Sigmoid colon (tissue), 7 donors: Measurements from ENCODE around the gene KCNQ1OT1. TPM values are rescaled to one million over a fixed set of nuclear protein-coding genes. Genes with fewer than 3 reads are reported as not detected.

ENCODE experiments used
- DNase-seq: peaks from one replicate; pipeline ENCODE4 v3.0.0-alpha.2; 2019
- H3K27ac ChIP-seq, 4 donors: fragments of 200-600 bp; sonication (generic); one replicate each; pipeline ENCODE4 v1.5.1; 2016 to 2019; ENCODE audit warnings: mild to moderate bottlenecking in 1 of 4
- H3K27me3 ChIP-seq, 3 donors: fragments of 200-600 bp; sonication (generic); one replicate each; pipeline ENCODE4 v1.5.1; 2019; ENCODE audit warnings: mild to moderate bottlenecking in 1 of 3
- H3K36me3 ChIP-seq, 4 donors: fragments of 200-600 bp; sonication (generic); one replicate each; pipeline ENCODE4 v1.5.1; 2016 to 2019
- H3K4me1 ChIP-seq, 4 donors: fragments of 200-600 bp; sonication (generic); one replicate each; pipeline ENCODE4 v1.5.1; 2017 to 2019
- H3K4me3 ChIP-seq, 4 donors: fragments of 200-600 bp; sonication (generic); one replicate each; pipeline ENCODE4 v1.5.1; 2017 to 2019; ENCODE audit warnings: mild to moderate bottlenecking in 2 of 4, moderate library complexity in 1 of 4
- H3K9me3 ChIP-seq, 4 donors: fragments of 200-600 bp in 3 of 4; sonication (generic) in 3 of 4; one replicate each; pipeline versions ENCODE4 v1.5.1 to v1.6.1; 2013 to 2019
- EP300 ChIP-seq, 4 donors: sonication (generic); formaldehyde crosslinking; IDR thresholded peaks; one replicate each; pipeline ENCODE4 v1.6.1; 2017; ENCODE audit warnings: antibody characterized with exemption in 4 of 4
- POLR2A ChIP-seq, 2 donors: fragments of 450-650 bp; IDR thresholded peaks; one replicate each; pipeline ENCODE4 v1.6.1; 2016; ENCODE audit warnings: antibody characterized with exemption in 2 of 2, mild to moderate bottlenecking in 2 of 2, moderate library complexity in 2 of 2
- POLR2AphosphoS5 ChIP-seq, 4 donors: sonication (generic); formaldehyde crosslinking; IDR thresholded peaks; one replicate each; pipeline ENCODE4 v1.6.1; 2017; ENCODE audit warnings: antibody characterized with exemption in 4 of 4
- WGBS, 2 donors: extraction: QIAGEN DNeasy Blood & Tissue Kit; methylation state at CpG; one replicate each; pipeline ENCODE4 v1.1.7; 2013; 5-methylcytosine and 5-hydroxymethylcytosine counted together
- intact Hi-C: fragments of 100-400 bp; cut with DNase I; formaldehyde crosslinking; loops from one replicate; pipeline ENCODE4 v1.15.1; 2023
- polyA plus RNA-seq, 3 donors: library from polyadenylated mRNA; stranded (reverse); fragments of 200-250 nt; gene quantifications; one replicate each; pipeline ENCODE4 v1.2.3, GENCODE V29; 2013
- total RNA-seq, 4 donors: library from RNA; depleted of rRNA; stranded (reverse); fragments of >200 nt; gene quantifications; one replicate each; pipeline ENCODE4 v1.1.0, GENCODE V29; 2016
- TF ChIP-seq, protein P1 (sequence below), 4 experiments: fragments of 450-650 bp in 3 of 4; fragments of 200-600 bp in 1 of 4; IDR thresholded peaks; one replicate each; pipeline ENCODE4 v1.5.1; 2016 to 2019; ENCODE audit warnings: antibody characterized with exemption in 4 of 4, mild to moderate bottlenecking in 3 of 4, moderate library complexity in 2 of 4
- donor health status: healthy with polysubstance abuse.
- donor health status: Bipolar disorder and iron deficiency.
- donor health status: healthy.

KCNQ1OT1 gene
- total and polyA plus RNA-seq, 7 donors, result under 0.01 to 3.6 (median 0.99) TPM

DNA sequence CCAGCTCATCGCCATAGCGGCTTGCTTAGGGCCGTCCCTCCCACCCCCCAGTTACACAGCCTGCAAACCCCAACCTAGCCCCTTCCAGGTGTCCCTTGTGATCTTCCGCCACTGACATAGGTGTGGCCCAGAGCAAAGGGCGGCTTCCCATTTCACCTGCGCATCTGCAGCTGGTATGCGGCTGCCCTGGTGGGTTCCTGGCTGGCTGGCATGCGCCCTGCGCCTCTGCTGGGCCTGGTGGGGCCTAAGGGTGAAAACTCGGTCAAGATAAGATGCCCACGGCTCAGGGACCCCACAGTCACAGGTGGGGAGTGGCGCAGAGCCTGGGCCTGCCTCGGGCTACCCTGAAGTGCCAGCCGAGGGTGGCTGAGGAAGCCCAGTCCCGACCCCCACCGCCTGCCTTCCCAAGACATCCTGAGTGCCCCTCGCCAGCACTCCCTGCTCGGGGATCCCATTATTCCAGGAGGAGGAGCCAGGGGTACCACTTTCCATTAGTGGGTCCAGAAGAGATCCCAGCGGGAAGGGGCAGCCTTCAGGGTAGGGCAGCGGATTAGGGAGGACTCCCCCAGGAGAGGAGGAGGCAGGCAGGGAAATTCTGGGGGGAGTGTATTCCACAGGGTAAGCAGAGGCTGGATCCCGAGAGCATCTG lies 36.9 kb upstream of the KCNQ1OT1 start:
- 46 to 83% methylated on average over 21 of the region's 21 CpGs for WGBS, 2 donors
- H3K4me1 ChIP-seq, result peaks cover 0 to 5% (median 0%) of the 10 kb centered on the region in 4 donors
- intact Hi-C loops, result no loop called here

GRCh38 chr11:2735053-2735589 lies 35.3 kb upstream of the KCNQ1OT1 start:
- no peak for DNase-seq
- H3K27me3 ChIP-seq, result no peaks in the 10 kb centered on the region
- no peaks in the 10 kb centered on the region for H3K4me1 ChIP-seq
- intact Hi-C loops, result no loop called here
- TF ChIP-seq POLR2AphosphoS5 (IDR thresholded peaks at IDR 0.05), result no peak
- TF ChIP-seq EP300 (IDR thresholded peaks at IDR 0.05), result no peak
- no peak for TF ChIP-seq POLR2A (IDR thresholded peaks at IDR 0.05)
- TF ChIP-seq, protein P1, sequence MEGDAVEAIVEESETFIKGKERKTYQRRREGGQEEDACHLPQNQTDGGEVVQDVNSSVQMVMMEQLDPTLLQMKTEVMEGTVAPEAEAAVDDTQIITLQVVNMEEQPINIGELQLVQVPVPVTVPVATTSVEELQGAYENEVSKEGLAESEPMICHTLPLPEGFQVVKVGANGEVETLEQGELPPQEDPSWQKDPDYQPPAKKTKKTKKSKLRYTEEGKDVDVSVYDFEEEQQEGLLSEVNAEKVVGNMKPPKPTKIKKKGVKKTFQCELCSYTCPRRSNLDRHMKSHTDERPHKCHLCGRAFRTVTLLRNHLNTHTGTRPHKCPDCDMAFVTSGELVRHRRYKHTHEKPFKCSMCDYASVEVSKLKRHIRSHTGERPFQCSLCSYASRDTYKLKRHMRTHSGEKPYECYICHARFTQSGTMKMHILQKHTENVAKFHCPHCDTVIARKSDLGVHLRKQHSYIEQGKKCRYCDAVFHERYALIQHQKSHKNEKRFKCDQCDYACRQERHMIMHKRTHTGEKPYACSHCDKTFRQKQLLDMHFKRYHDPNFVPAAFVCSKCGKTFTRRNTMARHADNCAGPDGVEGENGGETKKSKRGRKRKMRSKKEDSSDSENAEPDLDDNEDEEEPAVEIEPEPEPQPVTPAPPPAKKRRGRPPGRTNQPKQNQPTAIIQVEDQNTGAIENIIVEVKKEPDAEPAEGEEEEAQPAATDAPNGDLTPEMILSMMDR (IDR thresholded peaks at IDR 0.05), result no peak
- no peaks in the 10 kb centered on the region for H3K36me3 ChIP-seq
- no peak overlapping the region for H3K4me3 ChIP-seq
- no peak overlapping the region for H3K27ac ChIP-seq
- 91 to 96% methylated on average over 12 of the region's 12 CpGs for WGBS, 2 donors
- H3K9me3 ChIP-seq, result no peaks in the 10 kb centered on the region

More for the DNA sequence above, 36.9 kb upstream of the KCNQ1OT1 start:
- no peaks in the 10 kb centered on the region for H3K27me3 ChIP-seq
- TF ChIP-seq POLR2A (IDR thresholded peaks at IDR 0.05), result no peak
- TF ChIP-seq, protein P1 (IDR thresholded peaks at IDR 0.05), result no peak
- TF ChIP-seq EP300 (IDR thresholded peaks at IDR 0.05), result no peak
- TF ChIP-seq POLR2AphosphoS5 (IDR thresholded peaks at IDR 0.05), result no peak
- no peaks in the 10 kb centered on the region for H3K9me3 ChIP-seq
- H3K4me3 ChIP-seq, result no peak overlapping the region
- DNase-seq, result no peak
- no peak overlapping the region for H3K27ac ChIP-seq
- H3K36me3 ChIP-seq, result no peaks in the 10 kb centered on the region

- no peaks in the 10 kb centered on the region for H3K4me1 ChIP-seq
- no peaks in the 10 kb centered on the region for H3K9me3 ChIP-seq
- no peak for TF ChIP-seq EP300 (IDR thresholded peaks at IDR 0.05)
- TF ChIP-seq POLR2A (IDR thresholded peaks at IDR 0.05), result no peak
- TF ChIP-seq, protein P1 (IDR thresholded peaks at IDR 0.05), result no peak
- no peak for TF ChIP-seq POLR2AphosphoS5 (IDR thresholded peaks at IDR 0.05)
- intact Hi-C loops, result no loop called here
- no peak overlapping the region for H3K4me3 ChIP-seq
- H3K27me3 ChIP-seq, result no peaks in the 10 kb centered on the region
- no peak overlapping the region for H3K27ac ChIP-seq
- 88 to 89% methylated on average over 32 of the region's 32 CpGs for WGBS, 2 donors
- no peak for DNase-seq
- H3K36me3 ChIP-seq, result no peaks in the 10 kb centered on the region
Measured at GRCh38 chr11:2734181-2735052, 34.6 kb upstream of the KCNQ1OT1 start.

DNA sequence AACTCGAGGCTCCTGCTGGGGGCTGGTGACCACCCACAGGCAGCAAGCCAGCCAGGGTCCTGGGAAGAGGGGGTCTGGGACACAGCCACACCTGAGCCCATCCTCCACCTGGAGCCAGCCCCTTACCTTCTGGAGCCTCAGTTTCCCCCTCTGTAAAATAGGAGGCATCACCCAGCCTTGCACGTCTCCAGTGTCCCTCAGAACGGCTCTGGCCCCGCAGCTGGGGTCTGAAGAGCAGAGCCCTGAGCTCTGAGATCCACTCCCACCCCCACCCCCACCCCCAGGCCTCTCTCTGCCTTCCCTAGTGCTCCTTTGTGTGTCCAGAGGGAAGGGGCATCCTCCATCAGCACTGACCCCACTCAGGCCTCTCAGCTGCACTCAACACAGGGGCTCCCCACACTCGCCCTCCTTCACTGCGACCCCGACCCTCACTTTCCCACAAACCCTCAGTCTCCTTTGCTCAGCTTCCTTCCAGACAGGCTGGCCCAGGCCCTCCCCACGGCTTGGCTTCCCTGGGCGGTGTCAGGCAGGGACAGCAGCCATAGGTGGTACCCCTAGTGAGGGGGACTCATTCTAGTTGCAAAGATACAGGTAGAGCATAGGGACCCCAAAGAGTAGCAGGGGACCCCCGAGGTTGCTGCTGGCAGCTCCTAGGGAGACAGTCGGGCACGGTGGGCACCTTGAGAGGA lies 33.3 kb upstream of the KCNQ1OT1 start:
- no peak overlapping the region for H3K27ac ChIP-seq
- no peaks in the 10 kb centered on the region for H3K9me3 ChIP-seq
- DNase-seq, result no peak
- no peaks in the 10 kb centered on the region for H3K27me3 ChIP-seq
- no peak for TF ChIP-seq POLR2AphosphoS5 (IDR thresholded peaks at IDR 0.05)
- H3K36me3 ChIP-seq, result no peaks in the 10 kb centered on the region
- WGBS, 2 donors, result 90 to 91% methylated on average over 12 of the region's 12 CpGs
- no peaks in the 10 kb centered on the region for H3K4me1 ChIP-seq
- H3K4me3 ChIP-seq, result no peak overlapping the region
- intact Hi-C loops, result no loop called here
